Psoas muscle (tissue), 8 donors: ENCODE results near the gene R3HDM2. TPM values are rescaled to one million over a fixed set of nuclear protein-coding genes. Genes with fewer than 3 reads are reported as not detected.

Experiments
- ATAC-seq, 4 donors: fragments of 200-7000 bp; cut with Tn5 transposase; one replicate each; pipeline ENCODE4 v1.9.1; 2020; ENCODE audit warnings: moderate library complexity in 3 of 4, mild to moderate bottlenecking in 2 of 4
- DNase-seq, 2 donors: peaks; one replicate each; pipeline ENCODE4 v3.0.0-alpha.2; 2020
- H3K27ac ChIP-seq: fragments of 200-600 bp; one replicate; pipeline ENCODE4 v1.8.0; 2022
- H3K27me3 ChIP-seq, 3 donors: fragments of 200-600 bp in 1 of 3; one replicate each; pipeline versions ENCODE4 v1.6.1 to v1.8.0; 2013 to 2022; ENCODE audit warnings: low read length in 2 of 3, mild to moderate bottlenecking in 2 of 3, moderate library complexity in 1 of 3; ENCODE audit not compliant: insufficient read depth in 3 of 3
- H3K36me3 ChIP-seq, 2 donors: fragments of 200-600 bp in 1 of 2; one replicate each; pipeline versions ENCODE4 v1.6.1 to v1.8.0; 2013 to 2022; ENCODE audit warnings: low read depth in 1 of 2, mild to moderate bottlenecking in 1 of 2, moderate library complexity in 1 of 2; ENCODE audit not compliant: insufficient read depth in 1 of 2
- H3K4me1 ChIP-seq: fragments of 200-600 bp; one replicate; pipeline ENCODE4 v1.8.0; 2022
- H3K4me3 ChIP-seq: fragments of 200-600 bp; one replicate; pipeline ENCODE4 v1.8.0; 2022; ENCODE audit warnings: mild to moderate bottlenecking
- H3K9me3 ChIP-seq: fragments of 200-600 bp; one replicate; pipeline ENCODE4 v1.8.0; 2022
- CTCF ChIP-seq: fragments of 200-600 bp; IDR thresholded peaks from one replicate; pipeline ENCODE4 v1.8.0; 2022; ENCODE audit warnings: antibody characterized with exemption
- WGBS, 3 donors: extraction: QIAGEN DNeasy Blood & Tissue Kit; methylation state at CpG; one replicate each; pipeline versions ENCODE4 v1.1.6 to v1.1.7; 2013; 5-methylcytosine and 5-hydroxymethylcytosine counted together
- intact Hi-C, 2 donors: fragments of 100-400 bp; cut with DNase I; formaldehyde crosslinking; loops; one replicate each; pipeline versions ENCODE4 v1.11.0 to v1.14.2; 2022
- polyA plus RNA-seq, 3 donors: library from polyadenylated mRNA; stranded (reverse); fragments of 200-250 nt; gene quantifications; one replicate each; pipeline ENCODE4 v1.2.3, GENCODE V29; 2013
- total RNA-seq, 4 donors: library from RNA; stranded (reverse); fragmentation: NEBNext Ultra II Directional in 2 of 4; extraction: Animal tissue kit (Norgen Biotek cat#: 25700) in 2 of 4; gene quantifications; one replicate each; pipeline versions ENCODE4 v1.2.1 to v1.2.4, GENCODE V29; 2021 to 2023
- donor health status: healthy with polysubstance abuse.
- donor health status: DM: no; HTN: no; CAD: no; lungs with moderate emphysema.
- donor health status: Bipolar disorder and iron deficiency.
- donor health status: healthy.
- donor health status: DM: yes; HTN: yes; CAD: no.
- donor health status: DM: no; HTN: no; CAD: no.
- donor health status: DM: no; HTN: no; CAD: no.
- donor health status: DM: yes; HTN: yes; CAD: no.

The R3HDM2 gene
- total and polyA plus RNA-seq, 7 donors, result 12.1 to 64.9 (median 41.4) TPM

GRCh38 chr12:57207731-57208630 is 222.9 kb downstream of the R3HDM2 start:
- ATAC-seq, result no peak
- TF ChIP-seq CTCF, result no peak
- Histone ChIP-seq H3K4me1 (no peaks in the 10 kb centered on the region), H3K27me3 (no peaks in the 10 kb centered on the region), H3K4me3 (no peak overlapping the region), H3K27ac (no peak overlapping the region), H3K36me3 (peaks cover 0 to 9% of the 10 kb centered on the region in 2 donors), H3K9me3 (no peaks in the 10 kb centered on the region)
- intact Hi-C loops, result no loop called here
- DNase-seq, result no peak
- WGBS, 3 donors, result 72 to 83% (median 80%) methylated on average over 28 to 29 of the region's 29 CpGs

DNA sequence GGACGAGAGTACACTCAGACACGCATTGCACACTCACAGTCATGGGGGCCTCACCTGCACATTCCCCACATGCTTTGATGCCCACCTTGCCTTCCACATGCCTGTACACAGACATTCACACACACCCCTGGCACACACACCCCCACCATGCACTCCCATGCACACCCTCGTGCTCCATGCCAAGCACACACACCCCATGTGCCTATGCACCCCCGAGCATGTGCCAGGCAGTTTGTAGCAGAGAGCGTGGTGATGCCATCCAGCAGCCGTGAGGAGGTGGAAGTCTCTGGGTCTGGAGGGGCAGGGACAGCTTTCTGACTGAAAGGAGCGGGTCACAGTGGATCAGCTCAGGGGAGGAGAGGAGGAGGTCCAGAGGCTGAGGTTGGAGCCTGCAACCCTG is 224.9 kb downstream of the R3HDM2 start:
- no peak for TF ChIP-seq CTCF
- 85 to 93% (median 91%) methylated on average over 7 of the region's 7 CpGs for WGBS, 3 donors
- Histone ChIP-seq H3K4me1 (no peaks in the 10 kb centered on the region), H3K36me3 (peaks cover 0 to 22% of the 10 kb centered on the region in 2 donors), H3K4me3 (no peak overlapping the region), H3K27me3 (no peaks in the 10 kb centered on the region), H3K9me3 (no peaks in the 10 kb centered on the region), H3K27ac (no peak overlapping the region)
- DNase-seq (no peak), ATAC-seq (no peak)
- intact Hi-C loops, result no loop called here

DNA sequence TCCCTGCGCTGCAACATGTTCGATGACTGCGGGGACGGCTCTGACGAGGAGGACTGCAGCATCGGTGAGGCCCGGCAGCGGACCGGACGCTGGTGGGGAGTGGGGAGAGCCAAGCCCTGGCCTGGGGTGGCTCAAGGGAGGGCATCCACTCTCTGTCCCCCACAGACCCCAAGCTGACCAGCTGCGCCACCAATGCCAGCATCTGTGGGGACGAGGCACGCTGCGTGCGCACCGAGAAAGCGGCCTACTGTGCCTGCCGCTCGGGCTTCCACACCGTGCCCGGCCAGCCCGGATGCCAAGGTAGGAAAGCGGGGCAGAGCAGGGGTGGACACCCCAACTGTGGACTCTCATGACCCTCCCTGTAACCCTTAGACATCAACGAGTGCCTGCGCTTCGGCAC is 225.7 kb downstream of the R3HDM2 start:
- WGBS, 3 donors, result 91 to 96% (median 94%) methylated on average over 25 to 26 of the region's 26 CpGs
- DNase-seq (no peak), ATAC-seq (no peak)
- Histone ChIP-seq H3K4me3 (no peak overlapping the region), H3K4me1 (no peaks in the 10 kb centered on the region), H3K27me3 (no peaks in the 10 kb centered on the region), H3K36me3 (peaks cover 0 to 29% of the 10 kb centered on the region in 2 donors), H3K27ac (no peak overlapping the region), H3K9me3 (no peaks in the 10 kb centered on the region)
- no peak for TF ChIP-seq CTCF
- intact Hi-C loops, result no loop called here

DNA sequence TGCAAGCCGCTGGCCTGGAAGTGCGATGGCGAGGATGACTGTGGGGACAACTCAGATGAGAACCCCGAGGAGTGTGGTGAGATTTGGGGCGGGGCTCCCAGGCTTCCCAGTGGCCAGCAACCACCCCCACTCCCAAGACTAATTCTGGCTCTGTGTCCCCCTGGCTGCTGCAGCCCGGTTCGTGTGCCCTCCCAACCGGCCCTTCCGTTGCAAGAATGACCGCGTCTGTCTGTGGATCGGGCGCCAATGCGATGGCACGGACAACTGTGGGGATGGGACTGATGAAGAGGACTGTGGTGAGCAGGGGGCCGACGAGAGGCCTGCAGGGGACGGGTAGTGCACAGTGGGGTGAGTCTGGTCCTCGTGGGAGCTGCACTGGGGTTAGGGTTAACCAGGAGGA is 226.4 kb downstream of the R3HDM2 start:
- H3K27me3 ChIP-seq, result no peaks in the 10 kb centered on the region
- no peak for ATAC-seq
- H3K4me3 ChIP-seq, result no peak overlapping the region
- no peak overlapping the region for H3K27ac ChIP-seq
- H3K4me1 ChIP-seq, result no peaks in the 10 kb centered on the region
- intact Hi-C loops, result no loop called here
- H3K36me3 ChIP-seq, result peaks cover 0 to 37% of the 10 kb centered on the region in 2 donors
- 83 to 87% (median 86%) methylated on average over 18 to 19 of the region's 19 CpGs for WGBS, 3 donors
- H3K9me3 ChIP-seq, result no peaks in the 10 kb centered on the region
- TF ChIP-seq CTCF, result no peak
- no peak for DNase-seq
